D721Med (cell line): ENCODE results near the gene ALDH1A2.
"Not testable (repeated sequence)": the region's sequence is repeated elsewhere in the genome, so short reads cannot be mapped to it uniquely, and the experiment has no call there.

Experiments used
- DNase-seq: peaks from one replicate; pipeline ENCODE4 v3.0.0; 2011; ENCODE audit warnings: low spot score; ENCODE audit not compliant: insufficient read length
- FAIRE-seq: peaks from 2 replicates; lab custom pipeline; 2011; peaks lifted over from hg19 to GRCh38; lab: Jason Lieb, UNC
- TF ChIP-seq, protein P1 (sequence below): IDR thresholded peaks from 2 replicates; pipeline ENCODE4 v1.5.1; 2012; ENCODE audit warnings: mild to moderate bottlenecking, control low read depth; ENCODE audit not compliant: insufficient read depth; ENCODE audit errors: missing control alignments

The ALDH1A2 gene

DNA sequence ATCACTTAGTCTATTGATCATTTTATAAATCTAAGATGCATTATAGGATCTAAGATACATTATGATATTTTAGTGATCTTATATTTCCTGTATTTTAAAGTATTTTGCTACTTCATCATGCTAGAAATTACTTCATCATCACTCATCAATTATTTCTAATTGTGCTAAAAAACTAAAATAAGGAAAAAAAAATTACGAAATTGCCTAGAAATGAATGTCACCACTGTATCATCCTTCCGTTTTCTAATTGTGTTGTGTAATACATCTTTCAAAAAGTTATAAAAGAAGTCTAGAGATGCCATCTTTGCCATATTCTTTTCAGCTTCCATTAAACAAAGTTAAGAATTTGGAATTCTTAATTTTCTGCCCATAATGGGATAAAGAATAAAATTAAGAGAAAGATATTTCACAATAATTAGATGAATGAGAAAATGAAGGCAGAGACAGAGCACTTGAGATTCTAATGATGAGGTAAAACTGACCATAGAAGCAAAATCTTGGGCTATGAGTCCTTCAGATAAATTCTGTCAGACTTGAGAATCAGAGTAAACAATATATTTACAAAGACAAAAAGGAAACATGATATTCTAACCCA is 48.8 kb downstream of the ALDH1A2 start:
- TF ChIP-seq, protein P1, sequence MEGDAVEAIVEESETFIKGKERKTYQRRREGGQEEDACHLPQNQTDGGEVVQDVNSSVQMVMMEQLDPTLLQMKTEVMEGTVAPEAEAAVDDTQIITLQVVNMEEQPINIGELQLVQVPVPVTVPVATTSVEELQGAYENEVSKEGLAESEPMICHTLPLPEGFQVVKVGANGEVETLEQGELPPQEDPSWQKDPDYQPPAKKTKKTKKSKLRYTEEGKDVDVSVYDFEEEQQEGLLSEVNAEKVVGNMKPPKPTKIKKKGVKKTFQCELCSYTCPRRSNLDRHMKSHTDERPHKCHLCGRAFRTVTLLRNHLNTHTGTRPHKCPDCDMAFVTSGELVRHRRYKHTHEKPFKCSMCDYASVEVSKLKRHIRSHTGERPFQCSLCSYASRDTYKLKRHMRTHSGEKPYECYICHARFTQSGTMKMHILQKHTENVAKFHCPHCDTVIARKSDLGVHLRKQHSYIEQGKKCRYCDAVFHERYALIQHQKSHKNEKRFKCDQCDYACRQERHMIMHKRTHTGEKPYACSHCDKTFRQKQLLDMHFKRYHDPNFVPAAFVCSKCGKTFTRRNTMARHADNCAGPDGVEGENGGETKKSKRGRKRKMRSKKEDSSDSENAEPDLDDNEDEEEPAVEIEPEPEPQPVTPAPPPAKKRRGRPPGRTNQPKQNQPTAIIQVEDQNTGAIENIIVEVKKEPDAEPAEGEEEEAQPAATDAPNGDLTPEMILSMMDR, result no peak
- no peak for FAIRE-seq
- DNase-seq, result no peak

DNA sequence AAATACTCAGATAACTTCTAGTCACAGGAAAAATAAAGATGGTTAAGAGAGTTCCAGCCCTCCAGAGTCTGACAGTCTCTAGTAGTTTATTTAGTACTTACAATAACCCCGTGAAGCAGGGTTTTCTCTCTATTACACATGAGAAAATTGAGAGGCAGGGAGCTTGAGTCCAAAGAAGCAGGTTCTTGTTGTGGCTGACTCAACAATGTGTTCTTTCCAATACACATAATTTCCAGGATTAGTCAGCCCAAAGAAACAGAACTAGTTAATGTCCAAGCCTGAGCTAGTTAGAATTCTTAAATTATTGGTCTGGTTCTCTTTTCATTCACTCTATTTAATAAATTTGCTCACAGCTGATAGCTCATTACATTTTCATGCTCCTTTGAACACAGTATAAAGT is 49.9 kb downstream of the ALDH1A2 start:
- FAIRE-seq, result no peak

DNA sequence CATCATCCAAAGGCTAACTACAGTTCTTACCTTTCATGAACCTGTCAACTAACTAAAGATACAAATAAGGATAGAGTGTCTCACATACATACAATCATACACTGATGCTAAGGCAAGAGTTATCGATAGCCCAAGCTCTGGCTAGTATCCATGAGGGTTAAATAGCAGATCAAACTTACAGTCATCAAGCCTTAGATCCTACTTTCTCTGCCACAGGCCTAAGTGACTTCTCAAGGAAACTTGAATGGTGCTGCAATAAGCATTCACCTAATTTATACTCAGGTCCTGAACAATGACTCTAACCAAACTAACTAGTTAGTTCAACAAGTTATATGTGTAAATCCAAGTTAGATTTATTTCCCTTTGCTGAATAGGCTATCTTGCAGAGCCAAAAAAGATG is 51.0 kb downstream of the ALDH1A2 start:
- no peak for FAIRE-seq
- DNase-seq, result no peak
- TF ChIP-seq, protein P1, result no peak

More for the DNA sequence above, 49.9 kb downstream of the ALDH1A2 start:
- no peak for DNase-seq
- TF ChIP-seq, protein P1, result no peak

GRCh38 chr15:58014040-58014439 is 51.5 kb downstream of the ALDH1A2 start:
- DNase-seq (no peak), FAIRE-seq (no peak)
- TF ChIP-seq, protein P1, result no peak

GRCh38 chr15:58010983-58011382 is 54.5 kb downstream of the ALDH1A2 start:
- FAIRE-seq, result no peak
- TF ChIP-seq, protein P1, result no peak
- DNase-seq, result no peak

DNA sequence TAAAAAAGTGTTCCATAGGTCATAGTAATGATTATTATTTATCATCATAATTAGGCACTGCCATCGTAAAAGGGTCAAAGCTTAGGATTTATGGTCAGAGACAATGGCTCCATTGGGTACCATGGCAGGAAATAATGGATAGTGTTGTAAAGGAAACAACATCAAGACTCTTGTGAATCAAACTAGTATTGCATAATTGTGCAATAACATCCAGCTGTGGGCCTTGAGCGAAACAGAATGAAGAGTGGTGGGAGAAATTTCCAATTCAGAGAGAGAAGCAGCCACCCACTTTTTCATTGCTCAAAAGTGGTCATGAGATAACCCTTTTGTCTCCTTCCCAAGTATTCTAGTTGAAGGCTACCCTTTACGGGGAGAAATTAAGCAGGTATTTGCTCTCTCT is 61.7 kb downstream of the ALDH1A2 start:
- DNase-seq (no peak), FAIRE-seq (no peak)
- TF ChIP-seq, protein P1, result no peak

DNA sequence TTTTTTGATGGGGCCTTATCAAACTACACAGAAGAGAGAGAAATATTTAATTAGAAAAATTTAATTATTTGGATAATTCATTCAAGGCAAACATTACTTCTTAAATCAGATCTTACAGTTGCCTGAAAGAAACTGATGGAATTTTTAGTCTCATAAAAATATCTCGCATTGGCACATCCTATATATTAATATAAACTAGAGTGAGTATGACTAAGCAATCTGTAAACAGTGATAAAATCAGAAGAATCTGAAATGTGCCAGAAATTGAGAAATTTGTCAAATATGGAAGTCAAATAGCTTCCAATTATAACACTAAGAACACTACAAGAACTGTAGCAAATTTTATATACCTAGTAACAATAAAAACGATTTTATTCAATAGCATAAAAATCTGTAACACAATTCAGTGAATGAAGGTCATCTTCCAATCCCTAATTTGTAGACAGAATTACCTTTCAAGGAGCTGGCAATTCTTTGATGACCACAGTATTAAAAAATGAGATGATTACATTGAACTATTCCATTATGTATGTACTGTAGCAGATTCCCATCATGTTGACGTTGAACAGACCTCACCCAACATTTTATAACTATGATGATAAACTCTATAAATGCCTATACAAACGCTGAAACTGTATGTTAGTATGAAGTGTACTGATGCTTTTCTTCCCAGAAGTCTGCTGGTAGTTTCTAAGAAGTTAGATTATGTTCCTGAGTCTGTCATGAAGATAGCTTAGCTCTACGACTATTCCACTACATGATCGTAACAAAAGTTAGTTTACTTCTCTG is 63.0 kb downstream of the ALDH1A2 start:
- no peak for FAIRE-seq
- DNase-seq, result no peak
- TF ChIP-seq, protein P1, result no peak

- not testable (repeated sequence) for FAIRE-seq, DNase-seq
Observed at GRCh38 chr15:57999699-58000098, 65.8 kb downstream of the ALDH1A2 start.
